SK-N-SH (cell line): Measurements from ENCODE around the gene CIAO3. TPM values are rescaled to one million over a fixed set of nuclear protein-coding genes. Genes with fewer than 3 reads are reported as not detected.

Experiments
- CTCF ChIA-PET: fragments of 300-600, 350-600 bp; formaldehyde crosslinking; extraction: SDS; loops from one replicate; lab custom pipeline; 2021; lab: Yijun Ruan, JAX
- POLR2A ChIA-PET: fragments of 350-600 bp; sonication (Branson Sonifier 250); formaldehyde crosslinking; extraction: SDS; loops from one replicate; lab custom pipeline; 2020; ENCODE audit warnings: antibody characterized with exemption, inconsistent platforms; lab: Yijun Ruan, JAX
- DNase-seq: peaks from one replicate; pipeline ENCODE4 v3.0.0; 2012
- H2AFZ ChIP-seq: fragments of 200-600 bp; sonication (generic); 2 replicates; pipeline ENCODE4 v1.8.1; 2016; ENCODE audit warnings: antibody characterized with exemption, mild to moderate bottlenecking, low read depth
- H3F3A ChIP-seq: fragments of 200-600 bp; sonication (generic); replicated peaks from 2 replicates; pipeline ENCODE3; 2016; ENCODE audit warnings: antibody characterized with exemption, mild to moderate bottlenecking; ENCODE audit not compliant: insufficient read depth
- H3K27ac ChIP-seq, 2 experiments: fragments of 200-500 bp in 1 of 2; fragments of 200-600 bp in 1 of 2; sonication (Bioruptor generic) in 1 of 2; sonication (generic), shearing (Covaris generic) in 1 of 2; 2 replicates each; pipeline versions ENCODE4 v1.5.1 to v1.6.1; 2014 to 2016; ENCODE audit warnings: low read depth in 2 of 2, inconsistent platforms in 1 of 2, low read length in 1 of 2, mild to moderate bottlenecking in 1 of 2, mixed read lengths in 1 of 2
- H3K27me3 ChIP-seq: fragments of 200-600 bp; sonication (generic), shearing (Covaris generic); 2 replicates; pipeline ENCODE4 v1.6.1; 2016; ENCODE audit warnings: mixed run types; ENCODE audit not compliant: insufficient read depth
- H3K36me3 ChIP-seq, 2 experiments: fragments of 200-500 bp in 1 of 2; fragments of 200-600 bp in 1 of 2; sonication (Bioruptor generic) in 1 of 2; sonication (generic) in 1 of 2; replicated peaks in 1 of 2; 2 replicates each; pipeline versions ENCODE3 to v1.5.1; 2014 to 2016; ENCODE audit warnings: low read length in 1 of 2, mild to moderate bottlenecking in 1 of 2; ENCODE audit not compliant: insufficient read depth in 2 of 2, control insufficient read depth in 1 of 2
- H3K4me1 ChIP-seq, 2 experiments: fragments of 200-500 bp in 1 of 2; fragments of 200-600 bp in 1 of 2; sonication (Bioruptor generic) in 1 of 2; sonication (generic), shearing (Covaris generic) in 1 of 2; 2 replicates each; pipeline versions ENCODE4 v1.5.1 to v1.6.1; 2014 to 2016; ENCODE audit warnings: low read depth in 1 of 2, low read length in 1 of 2, mixed run types in 1 of 2; ENCODE audit not compliant: insufficient read depth in 2 of 2, control insufficient read depth in 1 of 2
- H3K4me2 ChIP-seq: fragments of 200-600 bp; sonication (generic), shearing (Covaris generic); 2 replicates; pipeline ENCODE4 v1.6.1; 2017; ENCODE audit warnings: mixed run types
- H3K4me3 ChIP-seq, 2 experiments: fragments of 200-500 bp in 1 of 2; fragments of 200-600 bp in 1 of 2; sonication (Bioruptor generic) in 1 of 2; sonication (generic), shearing (Covaris generic) in 1 of 2; 2 replicates each; pipeline versions ENCODE4 v1.5.1 to v1.8.1; 2014 to 2016; ENCODE audit warnings: low read depth in 2 of 2, inconsistent platforms in 1 of 2, low read length in 1 of 2, mild to moderate bottlenecking in 1 of 2, mixed read lengths in 1 of 2, moderate library complexity in 1 of 2
- H3K79me2 ChIP-seq: fragments of 200-600 bp; sonication (generic); 2 replicates; pipeline ENCODE4 v1.8.1; 2017; ENCODE audit warnings: mild to moderate bottlenecking; ENCODE audit not compliant: insufficient read depth
- H3K9ac ChIP-seq: fragments of 200-600 bp; sonication (generic); 2 replicates; pipeline ENCODE4 v1.6.1; 2017; ENCODE audit warnings: mixed run types
- H3K9me2 ChIP-seq: fragments of 200-600 bp; sonication (generic); 2 replicates; pipeline ENCODE4 v1.6.1; 2017; ENCODE audit warnings: mixed run types
- H3K9me3 ChIP-seq: fragments of 200-600 bp; sonication (generic); 2 replicates; pipeline ENCODE4 v1.6.1; 2017; ENCODE audit warnings: mixed run types, mild to moderate bottlenecking, moderate library complexity
- H4K20me1 ChIP-seq: fragments of 200-600 bp; sonication (generic); 2 replicates; pipeline ENCODE4 v1.6.1; 2017; ENCODE audit warnings: mild to moderate bottlenecking, mixed run types; ENCODE audit not compliant: insufficient read depth
- CHD2 ChIP-seq: fragments of 150-350 bp; IDR thresholded peaks from 2 replicates; pipeline ENCODE4 v1.6.1; 2018; ENCODE audit warnings: low read length; ENCODE audit not compliant: partially characterized antibody
- CTCF ChIP-seq: fragments of 200-600 bp; sonication (generic); IDR thresholded peaks from 2 replicates; pipeline ENCODE4 v1.6.1; 2017; ENCODE audit warnings: antibody characterized with exemption, mild to moderate bottlenecking, moderate library complexity
- EZH2phosphoT487 ChIP-seq: fragments of 200-600 bp; sonication (generic); IDR thresholded peaks from 2 replicates; pipeline ENCODE4 v1.6.1; 2017; ENCODE audit warnings: low read depth, mixed run types, mild to moderate bottlenecking, antibody characterized with exemption, moderate library complexity, borderline replicate concordance
- FOXJ3 ChIP-seq: sonication (generic); formaldehyde crosslinking; IDR thresholded peaks from 2 replicates; pipeline ENCODE4 v1.5.1; 2020; ENCODE audit warnings: mild to moderate bottlenecking, missing genetic modification reagents
- FOXM1 ChIP-seq: IDR thresholded peaks from 2 replicates; pipeline ENCODE4 v1.4.0; 2012; ENCODE audit warnings: low read depth, mild to moderate bottlenecking
- GABPA ChIP-seq: IDR thresholded peaks from 2 replicates; pipeline ENCODE4 v1.4.0; 2012; ENCODE audit warnings: low read depth, mild to moderate bottlenecking
- JUND ChIP-seq: IDR thresholded peaks from 2 replicates; pipeline ENCODE4 v1.4.0; 2012
- MEF2A ChIP-seq: IDR thresholded peaks from 2 replicates; pipeline ENCODE4 v1.4.0; 2012; ENCODE audit warnings: low read depth, borderline replicate concordance
- MXI1 ChIP-seq: IDR thresholded peaks from 2 replicates; pipeline ENCODE4 v1.6.1; 2012; ENCODE audit warnings: mild to moderate bottlenecking, low read depth, low read length, improper control_type of control experiment
- NFIC ChIP-seq: IDR thresholded peaks from 2 replicates; pipeline ENCODE4 v1.4.0; 2012; ENCODE audit warnings: borderline replicate concordance
- NRF1 ChIP-seq: IDR thresholded peaks from 2 replicates; pipeline ENCODE4 v1.6.1; 2012; ENCODE audit warnings: low read depth, mild to moderate bottlenecking, low read length
- POLR2AphosphoS5 ChIP-seq: IDR thresholded peaks from 2 replicates; pipeline ENCODE4 v1.6.1; 2012; ENCODE audit warnings: low read depth, low read length
- RAD21 ChIP-seq: IDR thresholded peaks from 2 replicates; pipeline ENCODE4 v1.6.1; 2012; ENCODE audit warnings: mild to moderate bottlenecking, low read length
- RCOR1 ChIP-seq: fragments of 150-350 bp; IDR thresholded peaks from 2 replicates; pipeline ENCODE4 v1.6.1; 2017; ENCODE audit warnings: antibody characterized with exemption, low read length
- RXRA ChIP-seq: IDR thresholded peaks from 2 replicates; pipeline ENCODE4 v1.4.0; 2012; ENCODE audit warnings: low read depth, mild to moderate bottlenecking, borderline replicate concordance
- SIN3A ChIP-seq: IDR thresholded peaks from 2 replicates; pipeline ENCODE4 v1.6.1; 2012; ENCODE audit warnings: low read depth, mild to moderate bottlenecking, low read length, moderate library complexity, borderline replicate concordance
- SMC3 ChIP-seq: IDR thresholded peaks from 2 replicates; pipeline ENCODE4 v1.6.1; 2012; ENCODE audit warnings: low read depth, low read length, improper control_type of control experiment
- TAF1 ChIP-seq: IDR thresholded peaks from 2 replicates; pipeline ENCODE4 v1.6.1; 2012; ENCODE audit warnings: low read depth, mild to moderate bottlenecking, low read length, moderate library complexity, borderline replicate concordance
- WGBS: methylation state at CpG from one replicate; pipeline ENCODE4 v1.1.6; 2017; ENCODE audit warnings: low lambda C conversion rate; 5-methylcytosine and 5-hydroxymethylcytosine counted together
- polyA plus RNA-seq, 3 experiments: library from polyadenylated mRNA; depleted of rRNA; stranded (reverse); fragments of >200 nt; gene quantifications; 2 replicates each; pipeline ENCODE4 v1.2.3, GENCODE V29; 2012
- TF ChIP-seq, protein P1 (sequence below): IDR thresholded peaks from 2 replicates; pipeline ENCODE4; 2012

Gene CIAO3
- polyA plus RNA-seq, 1 of the 3 experiments (the other 2 are of a cell fraction), result 14.4 TPM

DNA sequence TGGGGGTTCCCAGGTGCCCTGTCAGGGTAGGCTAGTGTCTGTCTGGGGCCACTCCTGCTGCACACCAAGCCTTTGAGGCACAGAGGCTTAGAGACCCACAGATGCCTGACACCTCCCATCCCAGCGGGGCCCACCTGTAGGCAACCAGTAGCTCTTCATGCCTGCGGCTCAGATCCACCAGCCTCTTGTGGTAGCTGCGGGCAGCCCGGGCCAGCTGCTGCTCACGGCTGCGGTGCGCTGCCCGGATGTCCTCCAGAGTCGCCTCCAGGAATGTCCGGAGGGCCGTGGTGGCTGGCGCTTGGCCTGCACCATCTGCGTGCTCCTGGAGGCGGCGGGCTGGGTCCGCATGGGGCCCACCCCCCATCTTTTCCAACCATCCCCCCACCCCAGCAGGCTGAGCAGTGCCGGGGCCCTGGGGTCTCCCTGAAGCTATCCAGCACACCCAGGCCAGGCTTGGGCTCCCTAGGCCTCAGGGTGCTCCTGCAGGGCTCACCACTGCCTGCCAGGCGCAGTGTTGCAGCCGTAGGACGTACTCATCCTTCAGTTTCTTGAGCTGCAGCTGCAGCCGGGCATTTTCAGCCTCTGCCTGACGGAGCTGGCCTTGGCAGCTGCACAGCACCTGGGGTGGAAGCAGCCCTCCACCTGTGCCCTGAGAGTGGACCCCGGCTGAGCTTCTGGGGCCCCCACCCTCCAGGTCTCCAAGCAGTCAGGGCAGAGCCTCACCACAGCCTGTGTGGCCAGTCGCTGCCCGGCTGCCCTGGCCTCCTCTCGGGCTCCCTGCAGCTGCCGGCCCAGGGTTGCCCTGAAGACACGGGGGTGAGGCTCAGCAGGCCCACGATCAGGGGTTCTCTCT is 16.4 kb downstream of the CIAO3 start:
- no peak for DNase-seq
- POLR2A ChIA-PET, result interaction anchor here (0.8 to 2.6 kb wide), 7 partner anchors 8 to 18 kb away, joined by 3 to 13 read pairs (median 3); partner anchors contain the start of gene METRN

DNA sequence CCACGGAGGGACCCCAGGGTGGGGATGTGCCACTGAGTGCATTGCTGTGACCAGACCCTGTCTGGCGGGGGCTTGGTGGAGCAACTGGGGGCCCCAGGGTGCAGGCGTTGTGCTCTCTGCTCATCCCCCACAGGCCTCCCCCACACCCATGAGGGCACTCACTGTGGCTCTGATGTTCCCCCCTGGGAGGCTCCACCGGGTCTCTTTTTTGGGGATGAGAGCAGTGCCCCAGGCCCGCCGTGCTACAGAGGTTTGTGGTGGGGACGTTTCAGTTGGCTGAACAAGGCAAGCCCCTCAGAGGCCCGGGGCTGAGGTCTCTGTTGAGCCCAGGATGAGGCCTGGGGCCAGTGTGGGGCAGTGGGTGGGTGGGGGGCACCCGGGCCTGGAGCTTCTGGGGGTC is 17.1 kb downstream of the CIAO3 start:
- POLR2A ChIA-PET, result interaction anchor here (0.8 to 1.4 kb wide), 3 partner anchors 11 to 17 kb away, joined by 3 to 4 read pairs (median 3); no protein-coding TSS in a partner anchor
- no peak for DNase-seq
- TF ChIP-seq MEF2A (no peak), CHD2 (no peak), RAD21 (no peak), NFIC (no peak), JUND (no peak), FOXM1 (no peak), GABPA (no peak), RCOR1 (no peak), MXI1 (no peak), SIN3A (no peak), TAF1 (no peak), EZH2phosphoT487 (no peak), CTCF (no peak), FOXJ3 (CRISPR knock-in tag) (no peak), NRF1 (no peak)
- TF ChIP-seq, protein P1, sequence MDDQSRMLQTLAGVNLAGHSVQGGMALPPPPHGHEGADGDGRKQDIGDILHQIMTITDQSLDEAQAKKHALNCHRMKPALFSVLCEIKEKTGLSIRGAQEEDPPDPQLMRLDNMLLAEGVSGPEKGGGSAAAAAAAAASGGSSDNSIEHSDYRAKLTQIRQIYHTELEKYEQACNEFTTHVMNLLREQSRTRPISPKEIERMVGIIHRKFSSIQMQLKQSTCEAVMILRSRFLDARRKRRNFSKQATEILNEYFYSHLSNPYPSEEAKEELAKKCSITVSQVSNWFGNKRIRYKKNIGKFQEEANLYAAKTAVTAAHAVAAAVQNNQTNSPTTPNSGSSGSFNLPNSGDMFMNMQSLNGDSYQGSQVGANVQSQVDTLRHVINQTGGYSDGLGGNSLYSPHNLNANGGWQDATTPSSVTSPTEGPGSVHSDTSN, result no peak
- TF ChIP-seq, all 33 proteins: peak for 0
- no peak overlapping the region for H3K9ac ChIP-seq
- peaks cover 0 to 2% of the 10 kb centered on the region in 2 experiments for H3K36me3 ChIP-seq
- H3K4me2 ChIP-seq, result no peak overlapping the region
- no peaks in the 10 kb centered on the region for H3K27me3 ChIP-seq
- H3K27ac ChIP-seq, result no peak overlapping the region
- no peak overlapping the region for H3K4me3 ChIP-seq
- H3K79me2 ChIP-seq, result no peaks in the 10 kb centered on the region; the same call in 1 of the 2 replicates
- CTCF ChIA-PET, result interaction anchor here (1.3 to 22.4 kb wide), 5 partner anchors 5 to 62 kb away, joined by 7 to 358 read pairs (median 35); partner anchors contain the start of genes ANTKMT, CCDC78, CIAO3 and FBXL16
- H4K20me1 ChIP-seq, result 0 out of 2 replicates have a peak, but pooled peaks cover 14% of the 10 kb centered on the region
- H3K9me3 ChIP-seq, result no peaks in the 10 kb centered on the region
- no peak overlapping the region for H2AFZ ChIP-seq
- H3K9me2 ChIP-seq, result no peaks in the 10 kb centered on the region
- peaks cover 31% of the 10 kb centered on the region for H3F3A ChIP-seq
- WGBS, result 60% methylated on average over 1 of the region's 9 CpGs
- H3K4me1 ChIP-seq, result peaks cover 8 to 37% of the 10 kb centered on the region in 2 experiments; a peak in 3 of 4 replicates

More for the DNA sequence above, 16.4 kb downstream of the CIAO3 start:
- H3K4me2 ChIP-seq, result no peak overlapping the region
- no peaks in the 10 kb centered on the region for H3K9me3 ChIP-seq
- TF ChIP-seq SMC3, result no peak
- TF ChIP-seq RAD21, result no peak
- TF ChIP-seq RXRA, result no peak
- TF ChIP-seq NFIC, result no peak
- TF ChIP-seq POLR2AphosphoS5, result peak; percentile 26; the same call in 1 of the 2 replicates
- no peak for TF ChIP-seq MXI1
- TF ChIP-seq, protein P1, result no peak
- peaks cover 0 to 2% of the 10 kb centered on the region in 2 experiments for H3K36me3 ChIP-seq
- H3F3A ChIP-seq, result peaks cover 25% of the 10 kb centered on the region
- no CpG with 5 or more reads among the region's 29 CpGs for WGBS
- CTCF ChIA-PET, result interaction anchor here (1.3 to 22.4 kb wide), 6 partner anchors 4 to 61 kb away, joined by 3 to 358 read pairs (median 8); partner anchors contain the start of genes ANTKMT, CCDC78, CIAO3 and FBXL16
- peaks cover 8 to 36% of the 10 kb centered on the region in 2 experiments; a peak in 3 of 4 replicates for H3K4me1 ChIP-seq
- H3K27me3 ChIP-seq, result no peaks in the 10 kb centered on the region
- 0 out of 2 replicates have a peak, but pooled peaks cover 14% of the 10 kb centered on the region for H4K20me1 ChIP-seq
- H3K4me3 ChIP-seq, result no peak overlapping the region
- no peaks in the 10 kb centered on the region; the same call in 1 of the 2 replicates for H3K79me2 ChIP-seq
- H3K9me2 ChIP-seq, result no peaks in the 10 kb centered on the region
- H2AFZ ChIP-seq, result no peak overlapping the region
- H3K9ac ChIP-seq, result no peak overlapping the region
- H3K27ac ChIP-seq, result no peak overlapping the region
